Activated CD4-positive, CD25-positive, alpha-beta regulatory T cell treated with anti-CD3 and anti-CD28 coated beads, Interleukin-2, amount 50 U/mL, for 24 hours (primary cell): Measurements from ENCODE around the gene KRT37.
A peak's percentile ranks its signal among the peaks of the same experiment; 100 is the strongest.
"Not testable (repeated sequence)": the region's sequence is repeated elsewhere in the genome, so short reads cannot be mapped to it uniquely, and the experiment has no call there.

Experiments used
- ATAC-seq, 2 donors: fragments of 150-1000 bp; cut with Tn5 transposase; one replicate each; pipeline ENCODE4 v1.10.0; 2021; ENCODE audit warnings: mild to moderate bottlenecking in 1 of 2, moderate library complexity in 1 of 2

KRT37 gene

DNA sequence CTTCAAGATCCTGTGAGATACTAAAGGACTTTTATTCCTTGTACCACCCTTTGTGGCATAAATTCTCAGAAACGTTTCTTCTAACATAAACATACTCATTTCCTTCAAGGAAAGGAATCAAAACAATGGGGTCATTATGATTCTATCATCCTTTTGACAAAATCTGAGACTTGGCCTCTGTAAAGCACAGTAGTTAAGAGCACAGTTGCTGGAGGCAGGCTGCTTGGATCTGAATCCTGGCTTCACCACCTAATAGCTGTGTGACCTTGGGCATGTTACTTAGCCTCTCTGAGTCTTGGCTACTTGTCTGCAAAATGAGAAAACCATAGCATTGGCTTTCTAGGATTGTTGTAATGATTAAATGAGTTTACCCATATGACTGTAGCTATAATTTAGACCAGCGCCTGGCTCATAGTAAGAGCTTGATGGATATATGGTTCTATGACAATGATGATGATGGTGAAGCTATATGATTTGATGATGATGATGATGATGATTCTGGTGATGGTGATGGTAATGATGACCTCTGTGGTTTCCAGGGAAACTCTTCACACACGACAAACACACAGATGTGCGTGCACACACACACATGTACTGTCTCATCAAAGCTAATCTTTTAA, 20.9 kb downstream of the KRT37 start:
- ATAC-seq: peak in 1 of 2 donors; percentile 89

DNA sequence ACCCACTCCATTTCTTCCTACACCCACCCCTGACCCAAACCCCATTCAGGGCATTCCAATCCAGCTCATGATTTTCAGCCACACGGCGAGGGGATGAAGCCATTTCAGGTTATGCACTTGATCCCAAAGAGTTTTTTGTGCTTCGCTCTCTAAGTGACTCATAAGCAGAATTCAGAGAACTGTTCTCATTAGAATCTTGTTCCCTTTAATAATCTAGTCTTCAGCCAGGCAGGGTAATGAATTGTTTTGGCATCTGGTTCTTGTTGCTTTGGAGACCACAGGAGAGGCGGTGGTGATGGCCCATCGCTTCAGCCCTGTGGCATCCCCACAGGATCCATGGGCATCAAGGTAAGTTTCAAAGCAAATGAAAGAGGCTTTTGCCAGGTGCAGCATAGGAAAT, 22.2 kb downstream of the KRT37 start:
- no peak for ATAC-seq

DNA sequence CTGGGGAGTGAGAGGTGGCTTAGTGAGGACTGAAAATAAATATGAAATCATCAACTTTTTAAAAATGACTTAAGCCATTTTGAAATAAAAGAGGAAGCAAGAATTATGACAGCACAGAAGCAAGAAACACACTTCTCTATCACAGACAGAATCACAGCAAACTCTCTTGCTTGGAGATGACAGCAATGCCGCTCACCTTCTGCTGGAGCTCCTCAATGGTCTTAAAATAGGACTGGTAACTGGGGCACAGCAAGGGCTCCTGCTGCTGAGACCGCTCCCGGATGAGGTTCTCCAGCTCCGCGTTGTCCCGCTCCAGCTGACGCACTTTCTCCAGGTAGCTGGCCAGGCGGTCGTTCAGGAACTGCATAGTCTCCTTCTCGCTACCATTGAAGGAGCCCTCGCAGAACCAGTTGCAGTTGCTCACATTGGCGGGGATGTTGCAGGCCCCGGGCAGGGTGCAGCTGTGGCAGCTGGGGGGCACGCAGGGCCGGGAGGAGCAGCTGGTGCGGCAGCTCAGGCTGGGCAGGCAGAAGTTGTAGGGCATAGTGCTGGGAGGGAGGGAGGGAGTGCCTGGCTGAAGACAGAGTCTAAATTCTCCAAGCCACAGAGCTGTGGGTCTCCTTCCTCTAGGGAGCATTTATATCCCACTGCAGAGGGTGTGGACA, 27.3 kb downstream of the KRT37 start, which contains the start of gene KRT31:
Gene KRT31 (minus strand): TSS at position 613 of the 665 bp plus-strand sequence. CDS start 69 bp downstream, at position 544.
- no peak for ATAC-seq

DNA sequence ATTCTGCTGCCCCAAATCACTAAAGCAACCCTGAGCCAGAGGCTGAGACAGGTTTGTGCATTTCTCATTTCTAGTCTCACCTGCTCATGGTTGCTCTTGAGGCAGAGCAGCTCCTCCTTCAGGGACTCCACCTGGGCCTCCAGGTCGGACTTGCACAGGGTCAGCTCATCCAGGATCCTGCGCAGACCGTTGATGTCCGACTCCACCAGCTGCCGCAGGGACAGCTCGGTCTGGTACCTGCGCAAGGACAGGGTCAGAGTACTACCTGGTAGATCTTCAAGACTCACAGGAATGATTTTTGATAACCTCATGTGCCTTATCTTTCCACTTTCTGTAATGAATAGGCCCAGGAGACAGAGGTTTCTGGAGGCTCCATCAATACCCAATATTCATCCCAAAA, 28.0 kb downstream of the KRT37 start:
- ATAC-seq: no peak

DNA sequence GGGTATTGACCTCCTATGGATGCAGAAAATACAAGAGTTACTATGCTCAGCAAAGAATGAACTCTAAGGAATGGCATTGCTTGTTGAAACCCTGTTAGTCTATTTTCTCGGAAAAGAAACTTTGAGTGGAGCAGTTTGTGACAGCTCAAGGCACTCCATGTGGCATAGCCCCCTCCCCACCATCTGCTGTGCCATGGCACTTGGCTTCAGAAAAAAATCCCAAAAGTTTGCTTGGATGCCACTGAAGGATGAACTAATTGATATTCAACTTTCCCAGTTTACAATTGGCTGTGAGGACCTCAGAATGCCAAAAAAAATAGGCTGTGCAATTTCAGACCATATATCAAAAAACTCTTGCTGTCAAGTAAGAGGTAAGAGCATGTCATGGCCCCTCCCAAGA, 28.8 kb downstream of the KRT37 start:
- no peak for ATAC-seq

DNA sequence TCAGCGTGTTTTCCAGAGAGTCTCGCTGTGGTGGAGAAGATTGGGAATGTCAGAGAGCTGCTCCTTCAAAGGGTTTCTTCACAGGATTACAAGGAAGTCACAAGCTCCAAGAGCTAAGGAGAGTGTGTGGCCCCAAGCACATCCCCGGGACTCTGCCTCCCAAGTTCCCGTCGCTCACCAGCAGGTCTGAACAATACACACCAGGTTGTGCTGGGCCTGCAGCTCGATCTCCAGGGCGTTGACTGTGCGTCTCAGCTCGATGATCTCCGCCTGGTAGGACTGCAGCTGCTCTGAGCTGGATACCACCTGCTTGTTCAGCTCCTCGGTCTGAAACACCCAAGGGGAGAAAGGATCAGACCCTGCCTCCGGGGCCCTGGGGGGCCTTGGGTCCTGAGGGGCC, 29.3 kb downstream of the KRT37 start:
- not testable (repeated sequence) for ATAC-seq

DNA sequence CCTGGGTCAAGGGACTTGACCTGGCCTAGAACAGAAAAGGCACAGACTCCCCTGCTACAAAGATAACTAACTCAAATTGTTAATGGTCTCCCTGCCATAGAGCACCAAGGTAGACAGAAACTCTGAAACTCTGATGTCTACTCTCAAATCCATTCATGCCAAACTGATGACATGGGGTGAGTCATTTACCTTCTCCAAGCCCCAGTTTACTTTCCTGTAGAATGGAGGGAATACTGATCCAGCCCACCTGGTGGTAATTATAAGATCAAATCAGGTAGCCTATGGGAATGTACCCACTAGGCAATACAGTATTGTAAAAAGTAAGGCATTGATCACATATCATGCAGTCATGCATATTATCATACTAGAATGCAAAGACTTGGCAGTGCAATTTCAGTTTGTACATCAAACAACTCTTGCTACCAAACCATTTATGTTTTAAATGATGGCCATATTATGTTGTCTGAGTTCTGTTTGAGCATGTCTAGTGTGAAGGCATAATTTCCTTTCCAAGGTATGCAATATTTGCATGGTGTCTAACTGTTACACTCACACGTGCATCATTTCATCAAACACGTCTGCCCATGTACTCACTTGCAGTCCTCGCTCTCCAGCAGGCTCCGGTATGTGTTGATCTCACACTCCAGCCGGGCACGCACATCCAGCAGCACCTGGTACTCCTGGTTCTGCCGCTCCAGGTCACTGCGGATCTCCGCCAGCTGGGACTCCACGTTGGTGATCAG, 30.0 kb downstream of the KRT37 start:
- ATAC-seq: no peak

DNA sequence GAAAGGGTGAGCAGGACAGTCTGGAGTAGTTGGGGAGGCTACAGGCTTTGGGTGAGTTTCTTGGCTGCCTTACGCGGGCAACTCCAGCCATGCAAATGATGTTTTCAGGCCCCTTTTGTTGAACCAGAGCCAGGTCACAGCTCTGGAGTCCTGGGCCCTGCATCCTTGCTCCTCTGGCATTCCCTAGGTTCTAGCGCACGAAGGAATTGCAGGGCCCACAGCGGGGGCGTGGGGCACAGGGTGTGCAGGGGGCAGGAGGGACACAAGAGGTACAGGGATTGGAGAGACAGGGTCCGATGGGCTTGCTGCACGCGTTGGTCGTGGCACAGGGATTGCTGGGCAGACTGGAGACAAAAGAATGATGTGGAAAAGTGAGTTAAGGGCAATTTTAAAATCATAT, 30.6 kb downstream of the KRT37 start:
- no peak for ATAC-seq

DNA sequence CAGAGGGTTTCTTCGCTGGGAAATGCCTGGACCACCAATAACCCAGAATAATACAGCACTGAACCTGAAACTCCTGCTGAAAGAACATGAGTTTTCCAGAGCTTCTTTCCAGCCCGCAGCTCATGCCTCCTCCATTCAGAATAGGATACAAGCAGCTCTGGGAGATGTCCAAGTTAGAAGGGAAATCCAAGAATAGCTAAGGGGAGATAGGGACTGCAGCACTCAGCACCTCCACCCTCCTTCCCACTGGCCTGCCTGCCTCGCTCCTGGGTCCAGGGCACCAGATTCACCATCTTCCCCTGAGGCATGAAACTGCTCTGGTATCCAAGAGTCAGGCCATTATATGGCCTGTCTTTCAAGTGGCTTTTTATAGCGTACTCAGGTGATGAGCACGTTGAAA, 31.1 kb downstream of the KRT37 start:
- ATAC-seq: no peak

DNA sequence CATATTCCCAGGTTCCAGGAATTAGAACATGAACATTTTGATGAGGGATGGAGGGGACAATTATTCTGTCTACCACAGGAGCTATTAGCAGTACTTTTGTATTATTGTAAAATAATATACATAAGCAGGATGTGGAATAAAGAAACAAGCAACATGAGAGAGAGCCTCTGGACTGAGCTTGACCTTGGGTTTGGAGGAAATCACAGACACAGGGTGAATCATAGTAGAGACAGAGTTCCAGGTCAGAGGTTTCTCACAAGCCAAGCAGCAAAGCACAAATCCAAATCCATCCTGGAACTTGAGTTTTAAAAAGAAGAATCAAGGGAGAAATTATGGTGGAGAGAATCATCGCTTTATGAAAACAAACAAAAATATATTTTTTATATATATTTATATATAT, 32.1 kb downstream of the KRT37 start:
- no peak for ATAC-seq

DNA sequence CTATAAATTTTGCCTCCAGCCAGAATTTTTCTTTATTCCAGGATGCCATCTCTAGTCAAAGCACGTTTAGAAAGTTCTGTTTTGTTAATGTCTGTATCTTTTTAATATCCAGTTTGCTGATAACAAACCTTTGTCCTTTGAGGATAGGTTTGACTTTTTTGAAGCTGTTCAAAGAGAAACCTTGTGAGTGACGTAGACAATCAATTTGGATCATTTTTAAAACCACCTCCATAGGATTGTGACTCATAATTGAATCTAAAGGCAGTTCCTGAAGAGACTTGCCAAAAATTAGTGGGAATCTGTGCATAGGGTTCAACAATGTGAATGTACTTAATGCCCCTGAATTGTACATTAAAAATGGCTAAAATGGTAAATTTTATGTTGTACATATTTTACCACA, 32.9 kb downstream of the KRT37 start:
- ATAC-seq: no peak

DNA sequence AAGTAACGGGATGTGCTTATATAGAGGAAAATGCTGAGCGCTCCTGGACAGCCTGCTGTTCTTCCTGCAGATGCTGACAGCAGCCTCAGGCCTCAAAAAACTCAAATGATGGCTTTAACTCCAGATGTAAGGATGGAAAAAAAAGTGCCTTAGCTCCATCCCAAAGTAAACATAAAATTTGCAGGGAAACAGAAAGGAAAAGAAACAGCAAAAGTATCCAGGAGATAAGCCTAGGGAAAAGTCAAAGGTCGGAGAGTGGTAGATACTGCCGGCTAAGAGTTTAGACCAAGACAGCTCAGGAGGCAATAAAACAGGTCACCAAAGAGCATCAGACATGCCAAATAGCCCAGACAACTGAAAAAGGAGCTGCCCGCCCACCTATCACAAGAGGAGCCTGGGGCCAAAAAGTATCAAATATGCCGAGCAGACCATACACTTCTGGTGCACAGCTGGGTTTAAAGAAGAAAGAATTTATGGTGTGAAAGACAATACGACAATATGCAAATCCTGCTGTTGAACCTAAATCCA, 33.9 kb downstream of the KRT37 start:
- no peak for ATAC-seq

DNA sequence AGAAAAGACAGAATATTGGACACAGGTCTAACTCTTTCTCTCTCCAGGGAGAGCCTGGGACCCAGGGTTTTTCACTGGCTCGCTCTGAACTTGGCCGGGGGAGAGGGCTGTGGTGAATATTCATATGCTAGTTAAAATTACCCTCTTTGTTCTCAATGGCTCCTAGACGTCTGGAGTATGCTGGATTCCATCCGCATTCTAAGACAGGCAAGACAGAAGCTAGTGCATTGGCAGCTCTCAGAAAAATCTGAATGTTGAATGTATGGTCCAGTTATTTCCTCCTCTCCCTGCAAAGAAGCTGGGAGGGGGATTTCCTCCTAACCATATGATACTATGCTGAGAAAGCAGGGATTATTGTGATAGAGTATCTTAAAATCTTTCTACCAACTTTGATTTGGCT, 36.7 kb downstream of the KRT37 start:
- no peak for ATAC-seq

DNA sequence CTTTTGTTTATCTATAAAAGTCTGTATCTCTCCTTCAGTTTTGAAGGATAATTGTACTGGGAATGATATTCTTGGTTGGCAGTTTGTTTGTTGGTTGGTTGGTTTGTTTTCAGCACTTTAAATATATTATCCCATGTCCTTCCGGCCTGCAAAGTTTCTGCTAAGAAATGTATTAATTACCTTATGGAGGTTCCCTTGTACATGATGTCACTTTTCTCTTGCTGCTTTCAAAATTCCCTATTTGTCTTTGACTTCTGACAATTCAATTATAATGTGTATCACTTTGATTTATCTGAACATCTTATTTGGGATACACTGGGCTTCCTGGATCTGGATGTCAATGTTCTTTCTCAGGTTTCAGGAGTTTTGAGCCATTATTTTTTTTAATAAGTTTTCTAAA, 38.2 kb downstream of the KRT37 start:
- no peak for ATAC-seq

DNA sequence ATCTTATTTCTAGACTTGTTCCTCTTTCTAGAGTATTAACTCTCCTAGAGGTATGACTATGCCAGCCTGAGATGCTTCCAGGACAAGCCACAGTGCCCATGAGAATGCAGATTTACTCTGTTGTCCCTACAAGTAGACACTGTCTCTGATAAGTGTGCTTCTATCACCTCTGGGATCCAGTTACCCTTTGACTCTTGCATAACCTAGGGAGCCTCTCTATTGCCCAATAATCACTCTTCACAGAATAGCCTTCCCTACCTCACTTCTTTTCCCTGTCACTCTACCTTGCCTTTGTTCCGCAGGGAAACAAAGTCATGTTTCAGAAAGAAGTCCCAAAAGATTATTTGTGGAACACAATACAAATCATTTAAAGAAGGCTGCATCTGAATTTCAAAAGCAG, 40.7 kb downstream of the KRT37 start:
- ATAC-seq: no peak

DNA sequence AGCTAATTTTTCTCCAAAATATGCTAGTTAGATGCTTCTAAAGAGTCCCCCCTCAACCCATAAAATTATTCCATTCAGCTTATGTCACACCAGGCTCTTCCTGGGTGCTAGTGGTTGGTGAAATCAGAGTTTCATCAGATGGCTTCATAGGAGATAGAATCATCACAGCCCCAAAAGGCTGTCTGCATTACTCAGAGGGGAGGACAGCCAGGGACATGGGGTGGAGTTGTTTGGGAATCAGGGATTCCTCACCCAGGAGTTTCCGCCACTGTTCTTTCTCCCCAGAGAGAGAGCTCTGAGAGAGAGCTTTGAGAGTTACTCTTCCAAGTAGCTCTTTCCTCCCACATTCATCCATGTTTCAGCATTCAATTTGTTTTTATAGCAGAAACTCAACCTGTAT, 42.0 kb downstream of the KRT37 start:
- no peak for ATAC-seq

DNA sequence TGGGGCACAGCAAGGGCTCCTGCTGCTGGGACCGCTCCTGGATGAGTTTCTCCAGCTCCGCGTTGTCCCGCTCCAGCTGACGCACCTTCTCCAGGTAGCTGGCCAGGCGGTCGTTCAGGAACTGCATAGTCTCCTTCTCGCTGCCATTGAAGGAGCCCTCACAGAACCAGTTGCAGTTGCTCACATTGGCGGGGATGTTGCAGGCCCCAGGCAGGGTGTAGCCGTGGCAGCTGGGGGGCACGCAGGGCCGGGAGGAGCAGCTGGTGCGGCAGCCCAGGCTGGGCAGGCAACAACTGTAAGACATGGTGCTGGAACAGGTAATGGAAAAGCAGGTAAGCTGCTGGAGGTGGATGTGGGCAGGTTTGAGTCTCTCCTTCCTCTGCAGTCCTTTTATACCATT, 42.4 kb downstream of the KRT37 start, which contains the start of gene KRT34:
Gene KRT34 (minus strand): TSS at position 364 of the 400 bp plus-strand sequence. CDS start 60 bp downstream, at position 304.
- not testable (repeated sequence) for ATAC-seq

DNA sequence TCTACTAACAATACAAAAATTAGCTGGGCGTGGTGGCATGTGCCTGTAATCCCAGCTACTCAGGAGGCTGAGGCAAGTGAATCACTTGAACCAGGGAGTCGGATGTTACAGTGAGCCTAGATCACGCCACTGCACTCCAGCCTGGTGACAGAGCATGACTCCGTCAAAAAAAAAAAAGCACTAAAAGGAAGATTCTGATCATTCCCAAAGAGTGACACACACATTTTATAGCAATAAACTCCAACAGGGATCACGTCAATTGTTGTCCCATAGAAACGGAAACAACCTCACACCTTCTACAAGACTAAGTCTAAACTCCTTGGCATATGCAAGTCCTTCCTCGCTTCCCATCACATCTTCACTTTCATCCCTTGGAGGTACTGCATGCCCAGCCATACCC, 44.3 kb downstream of the KRT37 start:
- not testable (repeated sequence) for ATAC-seq

DNA sequence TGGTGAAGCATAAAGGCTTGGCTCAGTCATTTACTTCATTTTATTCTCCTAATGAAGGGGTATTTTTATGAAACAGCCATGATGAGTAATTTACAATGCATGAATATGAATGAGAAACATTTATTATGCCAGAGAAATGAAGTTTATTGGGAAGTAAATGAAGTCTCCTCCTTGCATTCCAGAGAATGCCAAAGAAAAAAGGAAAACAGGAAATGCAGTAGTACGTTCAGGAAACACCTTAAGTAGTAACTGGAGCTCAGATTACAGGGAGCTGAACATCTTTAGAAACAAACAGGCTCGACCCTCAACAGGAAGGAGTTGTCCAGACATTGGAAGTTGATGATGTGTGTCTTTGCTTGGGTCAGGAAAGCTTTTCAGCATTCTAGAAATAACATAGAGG, 46.8 kb downstream of the KRT37 start:
- no peak for ATAC-seq
